Esophagus muscularis mucosa (tissue), 4 donors: ENCODE measurements around the gene ALDH3B1. TPM values are rescaled to one million over a fixed set of nuclear protein-coding genes. Genes with fewer than 3 reads are reported as not detected.

ENCODE experiments used
- DNase-seq: peaks from one replicate; pipeline ENCODE4 v3.0.0-alpha.2; 2017; ENCODE audit errors: extremely low spot score
- H3K27ac ChIP-seq, 4 donors: fragments of 200-600 bp; sonication (generic); replicated peaks in 1 of 4; 1 replicate in 3 of 4; 2 replicates in 1 of 4; pipeline ENCODE4 v1.5.1; 2016 to 2019; ENCODE audit warnings: mild to moderate bottlenecking in 1 of 4
- H3K27me3 ChIP-seq, 4 donors: fragments of 200-600 bp; sonication (generic); one replicate each; pipeline versions ENCODE4 v1.5.1 to v1.6.0; 2016 to 2019
- H3K36me3 ChIP-seq, 4 donors: fragments of 200-600 bp; sonication (generic); one replicate each; pipeline ENCODE4 v1.5.1; 2016 to 2019
- H3K4me1 ChIP-seq, 4 donors: fragments of 200-600 bp; sonication (generic); one replicate each; pipeline ENCODE4 v1.5.1; 2016 to 2019
- H3K4me3 ChIP-seq, 4 donors: fragments of 200-600 bp; sonication (generic); 1 replicate in 2 of 4; 2 replicates in 2 of 4; pipeline ENCODE4 v1.5.1; 2016 to 2019; ENCODE audit warnings: mild to moderate bottlenecking in 4 of 4, moderate library complexity in 1 of 4
- H3K9me3 ChIP-seq, 4 donors: fragments of 200-600 bp; sonication (generic); 1 replicate in 3 of 4; 2 replicates in 1 of 4; pipeline ENCODE4 v1.5.1; 2016 to 2019
- CTCF ChIP-seq, 3 experiments: fragments of 200-600 bp in 2 of 3; fragments of 450-650 bp in 1 of 3; sonication (generic) in 2 of 3; IDR thresholded peaks; one replicate each; pipeline ENCODE4 v1.5.1; 2017 to 2019; ENCODE audit warnings: antibody characterized with exemption in 3 of 3, mild to moderate bottlenecking in 2 of 3, moderate library complexity in 1 of 3
- EP300 ChIP-seq: sonication (generic); formaldehyde crosslinking; IDR thresholded peaks from one replicate; pipeline ENCODE4 v1.6.1; 2017; ENCODE audit warnings: antibody characterized with exemption
- POLR2A ChIP-seq: fragments of 450-650 bp; IDR thresholded peaks from one replicate; pipeline ENCODE4 v1.6.1; 2017; ENCODE audit warnings: antibody characterized with exemption, moderate library complexity, mild to moderate bottlenecking, low read depth
- POLR2AphosphoS5 ChIP-seq, 2 donors: sonication (generic); formaldehyde crosslinking; IDR thresholded peaks; one replicate each; pipeline ENCODE4 v1.6.1; 2017; ENCODE audit warnings: antibody characterized with exemption in 2 of 2
- WGBS: methylation state at CpG from one replicate; pipeline ENCODE4 v1.1.5; 2018; 5-methylcytosine and 5-hydroxymethylcytosine counted together
- intact Hi-C: fragments of 100-400 bp; cut with DNase I; formaldehyde crosslinking; loops from one replicate; pipeline ENCODE4 v1.15.1; 2023
- total RNA-seq, 4 donors: library from RNA; depleted of rRNA; stranded (reverse); fragments of >200 nt; gene quantifications; one replicate each; pipeline versions ENCODE4 v1.1.0 to v1.2.1, GENCODE V29; 2016

ALDH3B1 gene
- total RNA-seq, 4 donors from 2014 or later = 10.6 to 17.2 (median 12.6) TPM

- Histone ChIP-seq H3K27me3 (no peaks in the 10 kb centered on the region), H3K9me3 (no peaks in the 10 kb centered on the region), H3K4me3 (peak overlapping the region; percentile 70 to 88 (median 76)), H3K4me1 (peaks cover 42 to 84% (median 78%) of the 10 kb centered on the region in 4 donors), H3K27ac (peak overlapping the region; percentile 87 to 92 (median 88)), H3K36me3 (peaks cover 16 to 54% (median 43%) of the 10 kb centered on the region in 4 donors)
- 26% methylated on average over 3 of the region's 10 CpGs for WGBS
- TF ChIP-seq EP300 (no peak), CTCF (IDR thresholded peaks at IDR 0.05) (no peak), POLR2A (no peak), POLR2AphosphoS5 (IDR thresholded peaks at IDR 0.05) (no peak)
- DNase-seq = no peak
- intact Hi-C loops = loop anchor here (2.0 to 5.0 kb wide), 2 partner anchors 83 to 173 kb away; partner anchors contain the start of genes CHKA and KMT5B
These were observed 29.5 kb downstream of the ALDH3B1 start for GRCh38 chr11:68039526-68040086.

GRCh38 chr11:68040101-68040956, 30.2 kb downstream of the ALDH3B1 start:
- peak overlapping the region; percentile 87 to 92 (median 88) for H3K27ac ChIP-seq
- TF ChIP-seq POLR2A = no peak
- no peak for TF ChIP-seq CTCF (IDR thresholded peaks at IDR 0.05)
- peak; percentile 41 to 67 for TF ChIP-seq POLR2AphosphoS5 (IDR thresholded peaks at IDR 0.05)
- TF ChIP-seq EP300 = no peak
- H3K9me3 ChIP-seq = no peaks in the 10 kb centered on the region
- H3K4me3 ChIP-seq = peak overlapping the region; percentile 70 to 88 (median 76)
- peaks cover 42 to 84% (median 78%) of the 10 kb centered on the region in 4 donors for H3K4me1 ChIP-seq
- intact Hi-C loops = no loop called here
- peaks cover 22 to 54% (median 46%) of the 10 kb centered on the region in 4 donors for H3K36me3 ChIP-seq
- 16% methylated on average over 15 of the region's 22 CpGs for WGBS
- no peaks in the 10 kb centered on the region for H3K27me3 ChIP-seq
- peak; percentile 94 for DNase-seq

- intact Hi-C loops = no loop called here
- TF ChIP-seq EP300 = no peak
- no peak for TF ChIP-seq POLR2AphosphoS5 (IDR thresholded peaks at IDR 0.05)
- TF ChIP-seq CTCF (IDR thresholded peaks at IDR 0.05) = no peak
- TF ChIP-seq POLR2A = no peak
These were observed 30.9 kb downstream of the ALDH3B1 start for GRCh38 chr11:68040957-68041591.

GRCh38 chr11:68041617-68042218, 31.6 kb downstream of the ALDH3B1 start:
- TF ChIP-seq CTCF (IDR thresholded peaks at IDR 0.05) (no peak), POLR2A (no peak), POLR2AphosphoS5 (IDR thresholded peaks at IDR 0.05) (no peak), EP300 (no peak)
- Histone ChIP-seq H3K36me3 (peaks cover 22 to 53% (median 51%) of the 10 kb centered on the region in 4 donors), H3K27me3 (no peaks in the 10 kb centered on the region), H3K27ac (peak overlapping the region; percentile 87 to 92 (median 88)), H3K4me3 (no peak overlapping the region), H3K9me3 (no peaks in the 10 kb centered on the region), H3K4me1 (peaks cover 34 to 75% (median 70%) of the 10 kb centered on the region in 4 donors)
- intact Hi-C loops = no loop called here
- WGBS = 47% methylated on average over 3 of the region's 12 CpGs
- DNase-seq = no peak

More at GRCh38 chr11:68040957-68041591, 30.9 kb downstream of the ALDH3B1 start:
- peaks cover 40 to 81% (median 76%) of the 10 kb centered on the region in 4 donors for H3K4me1 ChIP-seq
- peak overlapping the region; percentile 87 to 92 (median 88) for H3K27ac ChIP-seq
- no peaks in the 10 kb centered on the region for H3K9me3 ChIP-seq
- no peak for DNase-seq
- H3K36me3 ChIP-seq = peaks cover 22 to 56% (median 49%) of the 10 kb centered on the region in 4 donors
- peak overlapping the region; percentile 70 to 88 (median 76) for H3K4me3 ChIP-seq
- no peaks in the 10 kb centered on the region for H3K27me3 ChIP-seq
- 86% methylated on average over 4 of the region's 23 CpGs for WGBS
